HEK293 (cell line): ENCODE data around the gene MRPL46.

Experiments used
- TSHZ1 ChIP-seq: fragments of 450-650 bp; formaldehyde crosslinking; IDR thresholded peaks from 2 replicates; pipeline ENCODE4 v1.5.1; 2016; ENCODE audit warnings: missing biosample characterization, missing genetic modification characterization, borderline replicate concordance

MRPL46 gene

GRCh38 chr15:88419830-88420229 lies 47.4 kb downstream of the MRPL46 start (continued):
- TF ChIP-seq TSHZ1 (tag by site-specific recombination) = no peak
